NOMO-1 treated with DMSO at 0.1 percent for 48 hours (cell line): ENCODE results near the gene ITGA6.

Source experiments
- DNase-seq: peaks from one replicate; lab custom pipeline; 2025; ENCODE audit not compliant: unreplicated experiment; lab: John Stamatoyannopoulos, UW

ITGA6 gene

GRCh38 chr2:172427256-172427989, at the start of gene ITGA6:
Gene ITGA6 (plus strand): TSS chr2:172427586.
- DNase-seq = peak; percentile 62

- peak; percentile 97 for DNase-seq
These were observed 46.7 kb upstream of the ITGA6 start for GRCh38 chr2:172380436-172381274.

- peak; percentile 19 for DNase-seq
These were observed 45.9 kb upstream of the ITGA6 start for GRCh38 chr2:172381275-172382027.

- DNase-seq = no peak
These were observed 40.0 kb upstream of the ITGA6 start for GRCh38 chr2:172387361-172387760.

GRCh38 chr2:172389685-172390339, 37.6 kb upstream of the ITGA6 start:
- DNase-seq = no peak

- peak; percentile 21 for DNase-seq
These were observed 33.4 kb upstream of the ITGA6 start for GRCh38 chr2:172394002-172394401.

- no peak for DNase-seq
These were observed 31.9 kb upstream of the ITGA6 start for GRCh38 chr2:172395503-172395902.

- no peak for DNase-seq
These were observed 30.1 kb upstream of the ITGA6 start for GRCh38 chr2:172397148-172397834.

- DNase-seq = no peak
These were observed 28.9 kb upstream of the ITGA6 start for GRCh38 chr2:172398440-172398839.

- DNase-seq = no peak
These were observed 27.6 kb upstream of the ITGA6 start for GRCh38 chr2:172399765-172400164.

GRCh38 chr2:172402198-172402597, 25.2 kb upstream of the ITGA6 start:
- no peak for DNase-seq

GRCh38 chr2:172403402-172403801, 24.0 kb upstream of the ITGA6 start:
- DNase-seq = no peak

GRCh38 chr2:172403881-172404468, 23.4 kb upstream of the ITGA6 start:
- no peak for DNase-seq

- DNase-seq = no peak
These were observed 22.6 kb upstream of the ITGA6 start for GRCh38 chr2:172404824-172405223.

GRCh38 chr2:172405673-172406072, 21.7 kb upstream of the ITGA6 start:
- no peak for DNase-seq

GRCh38 chr2:172408143-172408766, 19.1 kb upstream of the ITGA6 start:
- no peak for DNase-seq

GRCh38 chr2:172409042-172409441, 18.3 kb upstream of the ITGA6 start:
- DNase-seq = no peak

- DNase-seq = no peak
These were observed 14.3 kb upstream of the ITGA6 start for GRCh38 chr2:172412984-172413492.

- DNase-seq = no peak
These were observed 12.1 kb upstream of the ITGA6 start for GRCh38 chr2:172415157-172415864.
